Measurements from ENCODE around the gene SLC39A13. TPM values are rescaled to one million over a fixed set of nuclear protein-coding genes. Genes with fewer than 3 reads are reported as not detected.
A peak's percentile ranks its signal among the peaks of the same experiment; 100 is the strongest.

Gene SLC39A13
- total RNA-seq, 1 donor from 2014 or later, result 49.7 TPM

DNA sequence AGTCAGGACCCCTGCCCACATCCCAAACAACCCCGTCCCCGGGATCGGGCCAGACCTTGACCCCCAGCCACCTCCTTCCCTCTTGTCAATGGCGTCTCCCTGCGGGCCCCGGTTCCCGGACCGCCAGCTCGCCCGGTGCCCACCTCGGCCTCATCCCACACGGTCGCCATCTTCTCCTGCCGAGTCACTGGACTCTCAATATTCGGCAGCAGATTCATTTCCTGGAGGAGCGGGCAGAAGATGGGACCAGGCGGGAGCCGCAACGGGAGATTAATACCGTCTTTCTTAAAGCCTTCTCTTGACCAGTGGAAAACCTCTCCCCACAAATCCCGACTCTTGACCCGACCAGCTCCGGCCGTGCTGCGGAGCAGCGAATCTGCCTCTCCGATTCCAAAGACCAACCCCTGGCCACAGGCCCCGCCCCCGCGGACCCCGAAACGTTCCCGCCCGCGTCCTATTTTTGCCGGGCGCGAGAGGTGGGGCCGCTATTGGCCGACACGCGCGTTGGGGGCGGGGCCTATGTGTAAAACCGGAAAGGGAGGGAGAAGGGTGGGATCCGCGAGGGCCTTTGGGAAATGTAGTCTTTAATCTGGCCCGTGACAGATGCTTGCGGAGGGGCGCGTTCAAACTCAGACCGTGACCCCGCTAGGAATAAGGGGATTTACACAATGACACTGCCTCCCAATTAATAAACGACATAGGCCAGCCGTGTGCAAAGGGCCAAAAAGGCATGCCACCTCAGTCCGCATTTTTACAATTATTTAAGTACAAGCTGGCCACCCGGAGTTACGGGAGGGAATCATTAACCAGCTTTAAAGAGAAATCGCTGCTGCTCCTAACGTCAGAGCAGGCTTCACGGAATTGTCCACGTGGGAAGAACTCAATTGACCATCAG is 17.9 kb downstream of the SLC39A13 start, which contains the start of gene PSMC3:
PSMC3 (minus strand) TSS at position 378 of the 895 bp plus-strand sequence; CDS start at position 218, 160 bp downstream.
- peak; percentile 99 for DNase-seq (ENCODE audit: low spot score)

DNA sequence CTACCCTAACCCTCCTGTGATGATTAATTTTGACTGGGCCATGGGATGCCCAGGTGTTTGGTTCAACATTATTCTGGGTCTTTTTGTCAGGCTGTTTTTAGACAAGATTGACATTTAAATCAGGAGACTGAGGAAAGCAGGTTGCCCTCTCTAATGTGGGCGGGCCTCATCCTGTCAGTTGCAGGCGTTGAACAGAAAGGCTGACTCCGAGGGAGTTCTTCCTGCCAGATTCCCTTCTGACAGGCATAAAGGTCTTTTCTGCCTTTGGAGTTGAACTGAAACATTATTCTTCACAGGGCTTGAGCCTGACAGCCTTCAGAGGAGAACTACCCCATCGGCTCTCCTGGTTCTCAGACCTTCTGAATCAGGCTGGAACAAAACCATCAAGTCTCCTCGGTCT is 22.1 kb downstream of the SLC39A13 start:
- DNase-seq (ENCODE audit: low spot score), result no peak

DNA sequence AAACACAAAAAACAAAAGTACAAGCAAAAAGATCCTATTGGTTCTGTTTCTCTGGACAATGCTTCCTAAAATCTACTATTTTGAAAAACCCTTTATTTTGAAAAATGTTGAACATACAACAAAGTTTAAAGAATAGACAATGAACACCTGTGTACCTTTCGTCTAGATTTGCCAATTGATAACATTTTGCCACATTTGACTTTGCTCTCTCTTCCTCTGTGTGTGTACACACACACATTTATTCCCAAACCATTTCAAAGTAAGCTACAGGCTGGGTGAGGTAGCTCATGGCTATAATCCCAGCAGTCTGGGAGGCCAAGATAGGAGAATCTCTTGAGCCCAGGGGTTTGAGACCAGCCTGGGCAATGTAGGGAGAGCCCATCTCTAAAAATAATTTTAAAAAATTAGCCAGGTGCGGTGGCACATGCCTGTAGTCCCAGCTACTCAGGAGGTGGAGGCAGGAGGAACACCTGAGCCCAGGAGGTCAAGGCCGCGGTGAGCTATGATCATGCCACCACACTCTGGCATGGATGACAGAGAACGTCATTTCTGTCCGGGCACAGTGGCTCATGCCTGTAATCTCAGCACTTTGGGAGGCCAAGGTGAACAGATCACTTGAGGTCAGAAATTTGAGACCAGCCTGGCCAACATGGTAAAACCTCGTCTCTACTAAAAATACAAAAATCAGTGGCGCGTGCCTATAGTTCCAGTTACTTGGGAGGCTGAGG is 23.1 kb downstream of the SLC39A13 start:
- no peak for DNase-seq (ENCODE audit: low spot score)

DNA sequence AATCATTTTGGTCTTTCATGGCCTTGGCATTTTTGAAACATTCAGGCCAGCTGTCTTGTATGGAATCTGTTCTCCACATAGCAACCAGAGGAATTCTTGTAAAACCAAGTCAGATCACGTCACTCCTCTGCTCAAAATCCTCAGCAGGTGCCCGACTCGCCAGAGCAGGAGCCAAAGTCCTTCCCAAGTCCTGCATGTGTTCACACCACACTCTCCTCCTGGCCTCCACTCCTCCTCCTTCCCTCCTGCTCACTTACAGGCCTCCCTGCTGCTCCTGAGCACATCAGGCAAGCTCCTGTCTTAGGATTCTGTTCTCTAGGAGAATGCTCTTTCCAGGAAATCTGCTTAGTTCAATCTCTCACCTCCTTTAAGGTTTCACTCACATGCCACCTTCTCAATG is 24.8 kb downstream of the SLC39A13 start:
- DNase-seq (ENCODE audit: low spot score), result no peak

DNA sequence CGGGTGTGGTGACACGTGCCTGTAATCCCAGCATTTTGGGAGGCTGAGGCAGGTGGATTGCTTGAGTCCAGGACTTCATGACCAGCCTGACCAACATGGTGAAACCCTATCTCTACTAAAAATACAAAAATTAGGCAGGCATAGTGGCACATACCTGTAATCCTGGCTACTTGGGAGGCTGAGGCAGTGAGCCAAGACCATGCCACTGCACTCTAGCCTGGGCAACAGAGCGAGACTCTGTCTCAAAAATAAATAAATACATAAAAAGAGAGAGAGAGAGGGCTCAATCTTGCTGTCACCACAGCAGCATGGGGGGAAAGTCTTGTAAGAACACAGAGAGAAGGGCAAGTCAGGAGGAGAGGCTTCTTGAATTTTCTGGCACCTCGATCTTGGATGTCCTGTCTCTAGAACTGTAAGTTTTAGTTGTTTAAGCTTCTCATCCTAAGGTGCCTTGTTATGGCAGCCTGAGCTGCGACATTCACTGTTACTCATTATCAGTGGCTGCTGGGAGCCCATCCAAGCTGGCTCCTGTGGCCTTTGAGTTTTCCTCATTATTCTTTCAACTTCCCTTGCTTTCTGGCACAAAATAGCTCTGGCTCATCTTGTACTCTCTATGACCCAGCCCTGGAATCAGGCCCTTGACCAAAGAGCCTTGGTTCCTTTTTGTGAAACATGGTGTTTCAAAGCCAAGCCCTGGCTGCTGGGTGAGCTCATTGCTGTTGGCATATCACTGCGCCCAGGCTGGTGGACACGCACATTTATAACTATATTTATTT is 25.8 kb downstream of the SLC39A13 start:
- DNase-seq (ENCODE audit: low spot score), result no peak

DNA sequence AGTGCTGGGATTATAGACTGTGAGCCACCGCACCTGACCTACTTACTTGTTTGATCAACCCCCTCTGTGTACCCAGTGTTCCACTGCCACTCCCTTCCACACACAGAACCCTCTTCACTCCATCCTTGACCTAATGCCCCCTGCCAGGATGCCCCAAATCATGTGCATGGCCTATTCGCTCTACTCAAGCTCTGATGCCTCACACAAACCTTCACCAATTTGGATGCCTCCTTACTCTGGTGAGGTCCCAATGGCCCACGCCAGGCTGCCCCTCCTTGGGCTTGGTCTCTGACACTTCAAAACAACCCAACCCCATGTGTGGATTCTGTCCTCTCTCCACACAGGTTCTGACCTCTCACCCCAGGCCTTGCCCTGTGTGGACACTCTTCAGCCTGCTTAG is 27.3 kb downstream of the SLC39A13 start:
- no peak for DNase-seq (ENCODE audit: low spot score)

DNA sequence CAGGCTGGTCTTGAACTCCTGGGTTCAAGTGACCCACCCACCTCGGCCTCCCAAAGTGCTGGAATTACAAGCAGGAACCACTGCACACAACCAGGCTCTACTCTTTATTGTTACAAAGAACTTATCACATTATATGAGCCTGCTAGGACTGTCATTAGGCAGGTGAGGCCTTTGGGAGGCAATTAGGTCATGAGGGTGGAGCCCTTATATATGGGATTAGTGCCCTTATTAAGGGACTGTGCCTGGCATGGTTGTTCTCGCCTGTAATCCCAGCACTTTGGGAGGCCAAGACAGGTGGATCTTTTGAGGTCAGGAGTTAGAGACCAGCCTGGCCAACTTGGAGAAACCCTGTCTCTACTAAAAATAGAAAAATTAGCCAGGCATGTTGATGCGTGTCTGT is 28.3 kb downstream of the SLC39A13 start:
- no peak for DNase-seq (ENCODE audit: low spot score)

DNA sequence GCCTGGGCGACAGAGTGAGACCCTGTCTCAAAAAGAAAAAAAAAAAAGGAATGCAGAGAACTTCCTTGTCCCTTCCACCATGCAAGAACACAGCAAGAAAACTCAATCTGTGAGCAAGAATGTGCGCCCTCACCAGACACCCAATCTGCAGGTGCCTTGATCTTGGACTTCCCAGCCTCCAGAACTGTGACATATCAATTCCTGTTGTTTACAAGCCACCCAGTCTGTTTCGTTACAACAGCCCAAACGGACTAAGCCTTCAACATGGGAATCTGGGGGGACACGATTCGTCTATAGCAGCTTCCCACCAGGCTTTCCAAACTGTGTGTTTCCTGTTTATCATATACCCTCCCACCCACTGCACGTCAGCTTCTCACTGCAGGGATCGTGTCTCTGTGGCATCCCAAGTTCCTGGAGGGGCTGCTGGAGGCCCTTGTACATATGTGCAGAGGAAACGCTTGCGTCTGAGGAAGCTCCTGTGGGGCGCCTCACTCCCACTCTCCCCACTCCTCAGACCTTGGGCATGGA is 28.9 kb downstream of the SLC39A13 start:
- DNase-seq (ENCODE audit: low spot score), result no peak

DNA sequence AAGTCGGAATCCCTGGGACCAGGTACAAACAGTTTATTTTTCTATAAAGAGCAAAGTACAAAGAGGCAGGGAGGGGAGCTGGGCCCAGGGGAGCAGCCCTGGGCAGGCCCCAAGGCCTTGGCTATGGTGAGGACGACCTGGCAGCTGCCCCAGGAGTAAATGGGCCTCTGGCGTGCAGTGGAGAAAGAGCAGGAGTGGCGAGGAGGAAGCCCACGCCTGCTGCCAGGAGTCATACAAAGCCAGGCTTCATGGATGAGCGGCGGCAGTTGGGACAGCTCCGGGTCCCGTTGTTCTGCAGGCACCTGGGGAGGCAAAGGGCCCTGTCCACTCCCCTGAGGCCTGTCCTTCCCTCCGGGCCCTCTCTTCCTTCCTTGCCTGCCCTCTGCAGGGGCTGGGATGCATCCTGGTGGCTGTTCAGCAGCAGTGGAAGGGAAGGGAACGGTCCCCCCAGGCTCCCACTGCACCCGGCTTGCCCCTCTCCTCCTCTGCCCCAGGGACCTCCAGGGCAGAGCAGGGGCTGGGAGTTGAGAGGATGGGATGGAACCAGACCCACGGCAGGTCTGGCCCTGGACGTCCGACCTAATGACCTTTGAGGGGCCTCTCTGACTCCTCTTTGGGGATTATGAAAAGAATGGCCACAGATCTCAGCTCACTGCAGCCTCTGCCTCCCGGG is 29.5 kb downstream of the SLC39A13 start:
- no peak for DNase-seq (ENCODE audit: low spot score)

DNA sequence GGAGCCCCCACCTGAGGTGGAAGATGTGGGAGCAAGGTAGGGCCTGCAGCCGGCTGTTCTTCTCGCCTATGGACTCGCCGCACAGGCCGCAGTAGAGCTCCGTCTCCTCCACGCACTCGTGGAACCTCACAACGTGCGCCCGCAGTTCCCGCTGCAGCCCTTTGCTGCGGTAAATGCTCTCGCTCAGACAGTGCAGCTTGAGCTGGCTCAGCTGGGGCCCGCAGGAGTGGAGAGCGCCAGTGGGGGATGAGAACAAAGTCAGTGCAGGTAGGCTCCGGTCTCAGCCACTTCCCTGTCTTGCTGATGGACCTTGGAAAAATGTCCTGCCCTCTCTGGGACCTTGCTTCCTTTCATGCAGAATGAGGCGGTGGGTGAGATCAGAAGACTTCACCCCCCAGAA is 30.3 kb downstream of the SLC39A13 start:
- DNase-seq (ENCODE audit: low spot score), result no peak

DNA sequence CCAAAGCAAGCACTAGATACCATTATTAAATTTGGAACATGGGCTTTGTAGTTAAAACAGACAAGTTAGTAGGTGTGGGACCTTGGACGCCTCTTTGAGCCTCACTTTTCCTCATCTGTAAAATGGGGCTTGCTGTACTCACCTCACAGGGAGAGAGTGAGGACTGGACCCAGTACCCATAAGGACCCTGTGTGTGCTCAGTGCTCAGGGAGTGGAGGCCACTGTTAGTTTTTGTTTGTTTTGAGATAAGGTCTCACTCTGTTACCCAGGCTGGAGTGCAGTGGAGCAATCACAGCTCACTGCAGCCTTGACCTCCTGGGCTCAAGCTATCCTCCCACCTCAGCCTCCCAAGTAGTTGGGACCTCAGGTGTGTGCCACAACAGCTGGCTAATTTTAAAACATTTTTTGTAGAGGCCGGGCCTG is 31.7 kb downstream of the SLC39A13 start:
- DNase-seq (ENCODE audit: low spot score), result no peak

DNA sequence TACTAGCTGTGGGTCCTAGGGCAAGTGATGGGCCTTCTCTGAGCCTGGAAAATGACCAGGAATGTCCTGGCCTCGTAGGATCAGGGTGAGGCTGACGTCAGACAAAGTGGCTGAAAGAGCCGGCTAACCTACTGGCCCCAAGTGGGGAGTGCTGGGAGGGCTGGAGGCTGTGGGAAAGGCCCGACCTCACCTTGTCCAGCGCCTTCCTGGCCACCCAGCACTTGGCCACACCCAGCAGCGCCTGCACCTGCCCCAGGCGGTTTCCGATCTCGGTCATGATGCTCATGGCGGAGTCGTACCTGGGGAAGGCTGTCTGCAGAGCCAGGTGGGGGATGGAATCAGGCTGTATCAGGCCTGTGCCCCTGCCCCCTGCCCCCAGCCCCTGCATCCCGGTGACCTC is 33.0 kb downstream of the SLC39A13 start:
- DNase-seq (ENCODE audit: low spot score), result no peak

DNA sequence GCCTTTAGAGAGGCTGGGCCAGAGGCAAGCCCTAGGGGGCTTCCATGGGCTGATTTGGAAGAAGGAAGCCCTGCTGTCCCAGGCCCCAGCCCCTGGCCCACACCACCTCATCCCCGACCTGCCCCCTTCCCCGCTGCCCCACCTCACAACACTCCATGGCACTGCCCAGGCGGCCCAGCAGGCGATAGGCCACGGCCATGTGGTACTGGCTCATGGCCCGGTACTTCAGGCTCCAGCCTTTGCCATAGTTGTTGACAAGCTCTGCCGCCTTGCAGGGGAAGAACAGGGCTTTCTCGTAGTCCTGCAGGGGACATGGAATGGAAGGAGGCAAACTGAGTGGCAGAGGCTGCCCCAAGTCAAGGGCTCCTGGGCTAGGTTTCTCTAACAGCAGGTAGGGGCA is 34.1 kb downstream of the SLC39A13 start:
- DNase-seq (ENCODE audit: low spot score), result no peak

DNA sequence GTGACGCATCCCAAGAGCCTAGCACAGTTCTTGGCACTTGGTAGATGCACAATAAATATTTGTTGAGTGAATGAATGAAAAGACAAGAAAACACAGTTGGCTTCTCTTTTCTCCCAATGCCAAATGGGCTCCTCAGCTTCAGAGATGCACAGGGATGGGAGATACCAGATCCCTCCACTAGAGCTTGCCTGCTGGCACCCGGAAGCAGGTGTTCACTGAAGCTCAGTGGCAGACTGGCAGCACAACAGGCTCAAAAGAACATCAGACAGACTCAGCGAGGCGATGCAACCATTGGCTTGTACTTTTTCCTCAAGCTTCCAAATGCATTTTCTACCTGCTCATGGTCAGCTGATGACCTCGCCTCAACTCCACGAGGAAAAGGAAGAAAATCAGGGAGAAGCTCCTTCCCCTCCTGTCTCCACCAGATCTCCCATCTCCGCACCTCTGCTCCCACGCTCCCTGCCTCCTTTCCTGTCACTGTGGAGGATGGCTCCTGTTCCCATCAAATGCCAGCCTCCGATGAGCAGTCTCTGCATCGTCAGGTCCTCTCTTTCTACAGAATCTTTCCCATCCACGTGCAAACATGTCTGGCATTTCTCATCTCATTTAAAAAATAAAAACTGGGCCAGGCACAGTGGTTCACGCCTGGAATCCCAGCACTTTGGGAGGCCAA is 34.8 kb downstream of the SLC39A13 start:
- DNase-seq (ENCODE audit: low spot score), result no peak

DNA sequence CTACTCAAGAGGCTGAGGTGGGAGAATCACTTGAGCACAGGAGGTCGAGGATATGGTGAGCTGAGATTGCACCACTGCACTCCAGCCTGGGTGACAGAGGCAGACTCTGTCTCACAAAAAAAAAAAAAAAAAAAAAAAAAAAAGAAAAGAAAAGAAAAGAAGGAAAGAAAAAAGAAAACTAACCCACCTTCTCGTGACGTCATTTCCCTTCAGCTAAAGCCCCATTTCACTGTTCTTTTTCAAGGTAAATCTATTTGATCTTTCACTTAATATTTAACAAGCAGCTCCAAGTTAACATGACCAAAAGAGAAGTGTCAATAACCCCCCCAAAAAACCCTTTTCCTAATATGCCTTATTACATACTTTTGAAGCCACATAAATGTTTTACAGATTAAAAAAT is 35.4 kb downstream of the SLC39A13 start:
- no peak for DNase-seq (ENCODE audit: low spot score)

DNA sequence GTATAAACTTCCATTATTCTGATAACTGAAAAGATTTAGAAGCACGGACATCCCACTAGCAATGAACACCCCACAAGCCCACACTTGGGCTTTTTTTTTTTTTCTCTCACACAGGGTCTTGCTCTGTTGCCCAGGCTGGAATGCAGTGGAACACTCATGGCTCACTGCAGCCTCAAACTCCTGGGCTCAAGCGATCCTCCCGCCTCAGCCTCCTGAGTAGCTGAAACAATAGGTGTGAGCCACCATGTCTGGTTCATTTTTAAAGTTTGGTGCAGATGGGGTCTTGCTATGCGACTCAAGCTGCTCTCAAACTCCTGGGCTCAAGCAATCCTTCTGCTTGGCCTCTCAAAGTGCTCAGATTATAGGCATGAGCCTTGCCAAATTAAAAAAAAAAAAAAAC is 37.5 kb downstream of the SLC39A13 start:
- DNase-seq (ENCODE audit: low spot score), result no peak

DNA sequence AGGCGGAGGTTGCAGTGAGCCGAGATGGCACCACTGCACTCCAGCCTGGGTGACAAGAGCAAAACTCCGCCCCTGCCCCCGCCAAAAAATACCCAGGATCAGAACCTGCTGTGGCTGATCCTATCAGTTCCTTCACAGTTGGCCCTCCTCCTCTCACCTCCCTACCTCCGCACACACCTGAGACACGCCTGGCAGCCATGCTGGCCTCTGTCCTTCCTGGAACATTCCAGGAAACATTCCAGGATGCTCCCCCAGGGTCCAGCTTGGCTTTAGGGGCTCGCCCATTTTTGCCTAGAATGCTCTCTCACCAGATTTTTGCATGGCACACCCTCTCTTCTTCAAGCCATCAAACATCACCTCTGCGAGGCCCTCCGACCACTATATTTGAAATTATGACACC is 38.4 kb downstream of the SLC39A13 start:
- no peak for DNase-seq (ENCODE audit: low spot score)

DNA sequence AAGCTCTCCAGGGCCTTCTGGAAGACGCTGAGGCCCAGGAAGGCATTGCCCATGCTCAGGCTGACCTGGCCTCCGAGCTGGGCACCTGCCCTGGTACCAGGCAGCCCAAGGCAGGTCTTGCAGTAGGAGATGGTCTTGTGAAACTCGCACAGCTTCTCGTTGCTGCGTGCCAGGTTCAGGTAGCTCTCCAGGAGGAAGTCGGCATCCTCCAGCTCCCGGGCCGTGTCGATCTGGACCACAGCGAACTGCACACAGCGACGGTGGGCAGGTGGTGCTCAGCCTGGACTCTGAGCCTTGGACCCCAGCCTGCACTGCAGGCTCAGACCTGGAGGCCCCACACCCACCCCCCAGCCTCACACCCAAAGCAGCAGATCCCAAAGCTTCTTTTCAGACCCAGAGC is 39.5 kb downstream of the SLC39A13 start:
- DNase-seq (ENCODE audit: low spot score), result no peak

DNA sequence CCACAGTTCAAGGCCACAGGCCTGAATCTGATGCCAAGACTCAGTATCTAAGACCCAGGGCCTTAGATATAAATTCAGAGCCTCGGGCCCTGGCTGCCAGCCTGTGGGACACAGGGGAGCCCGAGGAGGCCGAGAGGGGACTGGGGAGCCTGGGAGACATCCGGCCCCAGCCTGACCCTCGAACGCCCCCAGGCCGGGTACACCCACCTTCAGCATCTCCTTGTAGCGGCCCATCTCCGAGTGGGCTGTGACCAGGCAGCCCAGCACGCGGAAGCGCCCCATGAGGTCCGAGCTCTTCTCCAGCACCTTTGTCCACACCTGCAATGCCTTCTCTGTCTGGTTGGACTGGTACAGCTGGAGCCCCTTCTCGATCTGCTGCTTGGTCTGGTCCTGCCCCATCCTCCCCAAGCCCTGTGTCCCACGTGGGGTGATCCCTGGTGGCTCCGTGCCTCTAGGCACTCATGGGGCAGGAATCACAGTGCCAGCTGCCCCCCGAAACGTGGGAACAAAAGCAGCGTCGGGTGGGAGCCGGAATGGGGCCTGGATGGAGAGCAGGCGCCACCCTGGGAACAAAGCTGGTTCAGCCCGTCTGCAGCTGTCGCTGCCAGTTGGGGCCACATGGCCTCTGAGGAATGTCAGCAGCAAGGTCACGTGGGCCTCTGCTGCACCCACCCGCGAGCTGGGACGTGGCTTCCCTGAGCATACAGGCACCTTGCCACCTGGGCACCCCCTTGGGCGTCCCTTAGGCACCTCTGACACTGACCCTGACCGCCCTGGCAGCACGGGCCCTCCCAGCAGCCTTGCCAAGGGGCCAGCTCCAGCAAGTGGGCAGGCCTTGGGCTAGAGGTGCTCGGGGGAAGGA is 40.4 kb downstream of the SLC39A13 start, which contains the start of gene RAPSN:
RAPSN (minus strand) TSS at position 571 of the 862 bp plus-strand sequence; CDS start at position 399, 172 bp downstream.
- DNase-seq (ENCODE audit: low spot score), result no peak

All from mesenteric fat pad (tissue), 1 donor.